Epithelial cell of proximal tubule (primary cell): ENCODE measurements around the gene SYT9. TPM values are rescaled to one million over a fixed set of nuclear protein-coding genes. Genes with fewer than 3 reads are reported as not detected.

Source experiments
- DNase-seq: peaks from one replicate; pipeline ENCODE4 v3.0.0-alpha.2; 2011; ENCODE audit warnings: low read depth
- H3K4me3 ChIP-seq: 2 replicates; pipeline ENCODE4 v1.5.1; 2011; ENCODE audit warnings: low read depth, mild to moderate bottlenecking, low read length
- CTCF ChIP-seq: conservative IDR thresholded peaks from 2 replicates; pipeline ENCODE4 v1.5.1; 2012; ENCODE audit warnings: low read depth, mild to moderate bottlenecking, low read length
- total RNA-seq: library from RNA; depleted of rRNA; stranded (reverse); fragments of >200 nt; gene quantifications from 2 replicates; pipeline ENCODE4 v1.2.3, GENCODE V29; 2015

The SYT9 gene
- total RNA-seq, 1 donor from 2014 or later = 0.46 TPM

GRCh38 chr11:7435176-7435575 is 183.5 kb downstream of the SYT9 start:
- H3K4me3 ChIP-seq = no peak overlapping the region
- no peak for DNase-seq
- TF ChIP-seq CTCF = no peak

- no peak for DNase-seq
- no peak for TF ChIP-seq CTCF
- H3K4me3 ChIP-seq = no peak overlapping the region
Observed at GRCh38 chr11:7436146-7436545, 184.4 kb downstream of the SYT9 start.

GRCh38 chr11:7436657-7437056 is 185.0 kb downstream of the SYT9 start:
- DNase-seq = no peak
- no peak for TF ChIP-seq CTCF

GRCh38 chr11:7437696-7438095 is 186.0 kb downstream of the SYT9 start:
- no peak for TF ChIP-seq CTCF
- DNase-seq = no peak

More at GRCh38 chr11:7436657-7437056, 185.0 kb downstream of the SYT9 start:
- H3K4me3 ChIP-seq = no peak overlapping the region

GRCh38 chr11:7439746-7440320 is 188.1 kb downstream of the SYT9 start:
- DNase-seq = no peak
- no peak for TF ChIP-seq CTCF
- no peak overlapping the region for H3K4me3 ChIP-seq

More at GRCh38 chr11:7437696-7438095, 186.0 kb downstream of the SYT9 start:
- no peak overlapping the region for H3K4me3 ChIP-seq

- H3K4me3 ChIP-seq = no peak overlapping the region
- DNase-seq = no peak
- peak; percentile 96 for TF ChIP-seq CTCF
Observed at GRCh38 chr11:7442588-7443215, 191.0 kb downstream of the SYT9 start.
